Measurements from ENCODE around the gene PDPR.
"Not testable (repeated sequence)": the region's sequence is repeated elsewhere in the genome, so short reads cannot be mapped to it uniquely, and the experiment has no call there.

DNA sequence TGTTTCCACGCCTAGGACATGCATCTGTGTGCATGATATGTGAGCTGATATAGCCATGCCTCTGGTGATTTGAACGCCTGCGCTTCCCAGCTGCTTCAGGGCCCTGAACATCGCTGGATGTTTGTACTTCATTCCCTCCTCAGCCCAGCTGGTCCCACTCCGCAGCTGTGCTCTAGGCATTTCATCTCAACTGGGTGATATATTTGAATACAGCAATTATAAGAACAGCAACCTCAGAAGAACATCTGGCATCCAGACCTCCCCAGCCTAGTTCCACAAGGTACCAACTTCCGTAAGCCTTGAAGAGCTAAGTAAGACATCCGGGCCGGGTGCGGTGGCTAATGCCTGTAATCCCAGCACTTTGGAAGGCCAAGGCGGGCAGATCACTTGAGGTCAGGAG, 52.6 kb downstream of the PDPR start:
- TF ChIP-seq POLR2A, POLR2AphosphoS5 (IDR thresholded peaks at IDR 0.05; ENCODE audit: low read depth, low read length): not testable (repeated sequence)

Measured in GM12892 (cell line).